GM12878 (cell line): Measurements from ENCODE around the gene RAB3IL1. TPM values are rescaled to one million over a fixed set of nuclear protein-coding genes. Genes with fewer than 3 reads are reported as not detected.

Experiments
- ATAC-seq: fragments of 200-7000 bp; cut with Tn5 transposase; 3 replicates; pipeline ENCODE4 v1.9.1; 2020; ENCODE audit warnings: mild to moderate bottlenecking, moderate library complexity
- BruUV-seq: library from RNA; stranded (reverse); fragments of 400-500 nt; replicated peaks from 2 replicates; lab custom pipeline; 2021; lab: Mats Ljungman, UMichigan
- CTCF ChIA-PET: fragments of 300-600 bp; sonication (Branson Sonifier 250); formaldehyde crosslinking; extraction: SDS; loops from one replicate; lab custom pipeline; 2021; ENCODE audit warnings: inconsistent platforms; lab: Yijun Ruan, JAX
- POLR2A ChIA-PET: fragments of 350-600 bp; formaldehyde crosslinking; extraction: SDS; loops from one replicate; lab custom pipeline; 2021; ENCODE audit warnings: inconsistent platforms; lab: Charles Lee
- RAD21 ChIA-PET: fragments of 300-600 bp; sonication (Branson Sonifier 250); formaldehyde crosslinking; loops from one replicate; lab custom pipeline; 2023; ENCODE audit warnings: antibody characterized with exemption; ENCODE audit not compliant: unreplicated experiment; lab: Charles Lee
- SMC1A ChIA-PET: fragments of 300-600 bp; sonication (Branson Sonifier 250); formaldehyde crosslinking; loops from one replicate; lab custom pipeline; 2023; ENCODE audit not compliant: unreplicated experiment, uncharacterized antibody; lab: Charles Lee
- DNase-seq: peaks from one replicate; pipeline ENCODE4 v3.0.0-alpha.2; 2011; ENCODE audit warnings: low read depth, low spot score
- FAIRE-seq: peaks from 3 replicates; lab custom pipeline; 2011; peaks lifted over from hg19 to GRCh38; lab: Jason Lieb, UNC
- H2AFZ ChIP-seq: 2 replicates; pipeline ENCODE4 v1.6.0; 2011; ENCODE audit warnings: low read depth, low read length, control low read depth; ENCODE audit not compliant: control insufficient read depth
- H3K27ac ChIP-seq: 2 replicates; pipeline ENCODE4 v1.5.1; 2011; ENCODE audit warnings: control low read depth; ENCODE audit not compliant: control insufficient read depth, insufficient read depth
- H3K27me3 ChIP-seq, 2 experiments: replicated peaks in 1 of 2; 2 replicates each; pipeline versions ENCODE4 v1.6.0 to v1.6.1; 2011; ENCODE audit warnings: low read length in 1 of 2; ENCODE audit not compliant: control insufficient read depth in 2 of 2, insufficient read depth in 2 of 2
- H3K36me3 ChIP-seq, 2 experiments: 2 replicates each; pipeline ENCODE4 v1.5.1; 2011; ENCODE audit warnings: low read length in 1 of 2; ENCODE audit not compliant: control insufficient read depth in 2 of 2, insufficient read depth in 2 of 2
- H3K4me1 ChIP-seq: 2 replicates; pipeline ENCODE4 v1.6.1; 2011; ENCODE audit warnings: mild to moderate bottlenecking, low read length, moderate library complexity, mixed read lengths; ENCODE audit not compliant: control insufficient read depth, insufficient read depth
- H3K4me2 ChIP-seq: 2 replicates; pipeline ENCODE4 v1.6.0; 2011; ENCODE audit warnings: control low read depth; ENCODE audit not compliant: control insufficient read depth, insufficient read depth
- H3K4me3 ChIP-seq: fragments of 200-600 bp; sonication (generic); 2 replicates; pipeline ENCODE4 v1.5.1; 2016
- H3K79me2 ChIP-seq: 2 replicates; pipeline ENCODE4 v1.6.0; 2011; ENCODE audit warnings: low read length; ENCODE audit not compliant: control insufficient read depth, insufficient read depth
- H3K9ac ChIP-seq: 2 replicates; pipeline ENCODE4 v1.8.0; 2011; ENCODE audit warnings: low read length, control low read depth, mixed read lengths; ENCODE audit not compliant: control insufficient read depth, insufficient read depth
- H3K9me3 ChIP-seq: replicated peaks from 3 replicates; pipeline ENCODE4 v1.5.1; 2011; ENCODE audit warnings: mild to moderate bottlenecking, low read length; ENCODE audit not compliant: control insufficient read depth, insufficient read depth
- H4K20me1 ChIP-seq: 2 replicates; pipeline ENCODE4 v1.6.0; 2011; ENCODE audit not compliant: control insufficient read depth, insufficient read depth
- EP300 ChIP-seq, 2 experiments: fragments of 150-350 bp in 1 of 2; IDR thresholded peaks; 2 replicates each; pipeline ENCODE4 v1.6.1; 2011 to 2012; ENCODE audit warnings: low read depth in 2 of 2, low read length in 2 of 2, borderline replicate concordance in 1 of 2, improper control_type of control experiment in 1 of 2, inconsistent platforms in 1 of 2; ENCODE audit not compliant: control insufficient read depth in 1 of 2
- IKZF1 ChIP-seq: fragments of 450-650 bp; conservative IDR thresholded peaks from 2 replicates; pipeline ENCODE4 v1.6.1; 2017; ENCODE audit warnings: antibody characterized with exemption, mild to moderate bottlenecking
- MEF2B ChIP-seq: fragments of 450-650 bp; IDR thresholded peaks from 2 replicates; pipeline ENCODE4 v1.6.1; 2018; ENCODE audit warnings: mild to moderate bottlenecking, moderate library complexity; ENCODE audit not compliant: partially characterized antibody, poor library complexity, severe bottlenecking
- MTA3 ChIP-seq: IDR thresholded peaks from 2 replicates; pipeline ENCODE4 v1.6.1; 2012; ENCODE audit warnings: low read length, inconsistent platforms, borderline replicate concordance
- WGBS: methylation state at CpG from one replicate; pipeline ENCODE4 v1.1.6; 2016; ENCODE audit warnings: low lambda C conversion rate; ENCODE audit not compliant: insufficient replicate concordance, insufficient coverage; ENCODE audit errors: missing lambda C conversion rate; 5-methylcytosine and 5-hydroxymethylcytosine counted together
- in situ Hi-C: fragments of 300-500 bp; cut with MboI; formaldehyde crosslinking; loops from 9 replicates; pipeline ENCODE4 v1.14.3; 2018; ENCODE audit warnings: mixed read lengths
- intact Hi-C: fragments of 100-400 bp; cut with micrococcal nuclease; formaldehyde crosslinking; loops from one replicate; pipeline ENCODE4 v1.14.2; 2022; ENCODE audit not compliant: unreplicated experiment
- polyA plus RNA-seq, 11 experiments: library from polyadenylated mRNA; depleted of rRNA in 4 of 11; unstranded in 6 of 11; stranded (reverse) in 5 of 11; fragments of >200 nt; fragmentation: Nextera tagmentation in 4 of 11; fragmentation: Illumina TruSeq in 1 of 11; extraction: Ambion mirVana in 4 of 11; extraction: Trizol in 1 of 11; gene quantifications; 1 replicate in 1 of 11; 2 replicates in 10 of 11; pipeline versions ENCODE4 v1.2.1 to v1.2.3, GENCODE V29; 2011 to 2016; ENCODE audit warnings: inconsistent platforms in 2 of 11, missing spikeins in 2 of 11, low read depth in 1 of 11
- total RNA-seq, 4 experiments: library from RNA; depleted of rRNA in 3 of 4; stranded (reverse); fragments of >200 nt in 3 of 4; fragmentation: Illumina TruSeq in 1 of 4; extraction: Trizol in 1 of 4; gene quantifications; 2 replicates each; pipeline versions ENCODE4 v1.2.1 to v1.2.3, GENCODE V29; 2013 to 2021
- TF ChIP-seq, protein P1 (sequence below): fragments of 450-650 bp; formaldehyde crosslinking; IDR thresholded peaks from 2 replicates; pipeline ENCODE4 v1.4.0; 2022; ENCODE audit warnings: mild to moderate bottlenecking, moderate library complexity
- TF ChIP-seq, protein P2 (sequence below): IDR thresholded peaks from 2 replicates; pipeline ENCODE4 v1.6.1; 2012; ENCODE audit warnings: low read length, inconsistent platforms
- TF ChIP-seq, protein P3 (sequence below): fragments of 150-350 bp; IDR thresholded peaks from 2 replicates; pipeline ENCODE4 v1.6.1; 2014; ENCODE audit warnings: mild to moderate bottlenecking, low read depth, low read length
- TF ChIP-seq, protein P4 (sequence below): fragments of 450-650 bp; IDR thresholded peaks from 2 replicates; pipeline ENCODE4 v1.6.1; 2018; ENCODE audit warnings: mild to moderate bottlenecking, low read depth, moderate library complexity; ENCODE audit not compliant: partially characterized antibody

RAB3IL1 gene
- total and polyA plus RNA-seq, 10 of the 15 experiments (the other 5 are each of a cell fraction or from before 2014, with no cell fraction given) = 0.04 TPM; not detected in 9

DNA sequence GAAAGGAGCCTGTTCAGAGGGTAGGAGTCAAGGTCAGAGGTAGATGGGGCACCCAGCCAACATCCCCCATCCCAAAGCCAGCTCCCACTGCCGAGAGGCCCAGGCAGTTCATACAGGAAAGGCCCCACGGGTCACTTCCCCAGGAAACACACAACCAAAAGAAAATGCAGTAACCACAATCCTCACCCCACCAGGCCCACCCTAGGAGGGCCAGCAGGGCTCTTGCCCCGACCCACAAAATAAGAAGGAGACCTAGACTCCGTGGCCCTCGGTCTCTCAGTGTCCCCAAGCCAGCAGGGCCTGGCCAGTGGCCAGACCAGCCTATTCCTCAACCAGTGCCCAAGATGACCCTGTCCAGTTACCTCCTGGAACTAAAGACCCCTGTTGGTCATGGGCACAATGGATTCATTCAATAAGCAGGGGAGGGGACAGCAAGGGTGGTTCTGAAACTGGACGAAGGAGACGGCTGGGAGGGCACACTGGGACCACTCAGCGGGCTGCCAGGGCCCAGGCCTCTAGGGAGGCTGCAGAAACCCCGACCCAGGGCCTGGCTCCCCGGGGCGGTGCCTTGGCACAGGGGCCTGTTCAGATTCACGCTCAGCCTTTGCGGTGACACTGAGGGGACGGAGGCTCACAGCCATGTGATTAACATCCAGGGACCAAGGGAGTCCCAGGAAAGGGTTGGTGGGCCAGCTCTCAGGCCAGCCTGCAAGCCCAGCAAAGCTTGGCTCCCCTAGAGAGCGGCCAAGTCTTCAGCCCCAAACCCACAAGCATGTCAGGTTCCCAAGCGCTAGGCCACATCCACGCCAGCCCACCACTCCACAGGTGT is 5.5 kb downstream of the RAB3IL1 start:
- Histone ChIP-seq H3K27ac (no peak overlapping the region), H3K9ac (no peak overlapping the region), H3K9me3 (no peaks in the 10 kb centered on the region), H3K36me3 (no peaks in the 10 kb centered on the region), H3K4me2 (no peak overlapping the region), H4K20me1 (no peaks in the 10 kb centered on the region), H3K79me2 (no peaks in the 10 kb centered on the region), H3K4me3 (no peak overlapping the region), H3K27me3 (peaks cover 3 to 4% of the 10 kb centered on the region in 2 experiments; a peak in 3 of 4 replicates), H2AFZ (no peak overlapping the region), H3K4me1 (no peaks in the 10 kb centered on the region)
- intact Hi-C loops = no loop called here
- RAD21 ChIA-PET = no interaction called here
- TF ChIP-seq, protein P1, sequence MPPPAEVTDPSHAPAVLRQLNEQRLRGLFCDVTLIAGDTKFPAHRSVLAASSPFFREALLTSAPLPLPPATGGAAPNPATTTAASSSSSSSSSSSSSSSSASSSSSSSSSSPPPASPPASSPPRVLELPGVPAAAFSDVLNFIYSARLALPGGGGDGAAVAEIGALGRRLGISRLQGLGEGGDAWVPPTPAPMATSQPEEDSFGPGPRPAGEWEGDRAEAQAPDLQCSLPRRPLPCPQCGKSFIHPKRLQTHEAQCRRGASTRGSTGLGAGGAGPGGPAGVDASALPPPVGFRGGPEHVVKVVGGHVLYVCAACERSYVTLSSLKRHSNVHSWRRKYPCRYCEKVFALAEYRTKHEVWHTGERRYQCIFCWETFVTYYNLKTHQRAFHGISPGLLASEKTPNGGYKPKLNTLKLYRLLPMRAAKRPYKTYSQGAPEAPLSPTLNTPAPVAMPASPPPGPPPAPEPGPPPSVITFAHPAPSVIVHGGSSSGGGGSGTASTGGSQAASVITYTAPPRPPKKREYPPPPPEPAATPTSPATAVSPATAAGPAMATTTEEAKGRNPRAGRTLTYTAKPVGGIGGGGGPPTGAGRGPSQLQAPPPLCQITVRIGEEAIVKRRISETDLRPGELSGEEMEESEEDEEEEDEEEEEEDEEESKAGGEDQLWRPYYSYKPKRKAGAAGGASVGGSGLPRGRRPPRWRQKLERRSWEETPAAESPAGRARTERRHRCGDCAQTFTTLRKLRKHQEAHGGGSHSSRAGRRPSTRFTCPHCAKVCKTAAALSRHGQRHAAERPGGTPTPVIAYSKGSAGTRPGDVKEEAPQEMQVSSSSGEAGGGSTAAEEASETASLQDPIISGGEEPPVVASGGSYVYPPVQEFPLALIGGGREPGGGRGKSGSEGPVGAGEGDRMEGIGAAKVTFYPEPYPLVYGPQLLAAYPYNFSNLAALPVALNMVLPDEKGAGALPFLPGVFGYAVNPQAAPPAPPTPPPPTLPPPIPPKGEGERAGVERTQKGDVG (CRISPR knock-in tag) = no peak
- no peak for TF ChIP-seq EP300 (IDR thresholded peaks at IDR 0.05; ENCODE audit: borderline replicate concordance in 1 of 2, control insufficient read depth in 1 of 2, low read depth in 2 of 2, low read length in 2 of 2)
- TF ChIP-seq, protein P2, sequence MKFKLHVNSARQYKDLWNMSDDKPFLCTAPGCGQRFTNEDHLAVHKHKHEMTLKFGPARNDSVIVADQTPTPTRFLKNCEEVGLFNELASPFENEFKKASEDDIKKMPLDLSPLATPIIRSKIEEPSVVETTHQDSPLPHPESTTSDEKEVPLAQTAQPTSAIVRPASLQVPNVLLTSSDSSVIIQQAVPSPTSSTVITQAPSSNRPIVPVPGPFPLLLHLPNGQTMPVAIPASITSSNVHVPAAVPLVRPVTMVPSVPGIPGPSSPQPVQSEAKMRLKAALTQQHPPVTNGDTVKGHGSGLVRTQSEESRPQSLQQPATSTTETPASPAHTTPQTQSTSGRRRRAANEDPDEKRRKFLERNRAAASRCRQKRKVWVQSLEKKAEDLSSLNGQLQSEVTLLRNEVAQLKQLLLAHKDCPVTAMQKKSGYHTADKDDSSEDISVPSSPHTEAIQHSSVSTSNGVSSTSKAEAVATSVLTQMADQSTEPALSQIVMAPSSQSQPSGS = no peak
- TF ChIP-seq IKZF1 = no peak
- TF ChIP-seq, protein P3, sequence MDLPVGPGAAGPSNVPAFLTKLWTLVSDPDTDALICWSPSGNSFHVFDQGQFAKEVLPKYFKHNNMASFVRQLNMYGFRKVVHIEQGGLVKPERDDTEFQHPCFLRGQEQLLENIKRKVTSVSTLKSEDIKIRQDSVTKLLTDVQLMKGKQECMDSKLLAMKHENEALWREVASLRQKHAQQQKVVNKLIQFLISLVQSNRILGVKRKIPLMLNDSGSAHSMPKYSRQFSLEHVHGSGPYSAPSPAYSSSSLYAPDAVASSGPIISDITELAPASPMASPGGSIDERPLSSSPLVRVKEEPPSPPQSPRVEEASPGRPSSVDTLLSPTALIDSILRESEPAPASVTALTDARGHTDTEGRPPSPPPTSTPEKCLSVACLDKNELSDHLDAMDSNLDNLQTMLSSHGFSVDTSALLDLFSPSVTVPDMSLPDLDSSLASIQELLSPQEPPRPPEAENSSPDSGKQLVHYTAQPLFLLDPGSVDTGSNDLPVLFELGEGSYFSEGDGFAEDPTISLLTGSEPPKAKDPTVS = no peak
- TF ChIP-seq MTA3 = no peak
- TF ChIP-seq, protein P4, sequence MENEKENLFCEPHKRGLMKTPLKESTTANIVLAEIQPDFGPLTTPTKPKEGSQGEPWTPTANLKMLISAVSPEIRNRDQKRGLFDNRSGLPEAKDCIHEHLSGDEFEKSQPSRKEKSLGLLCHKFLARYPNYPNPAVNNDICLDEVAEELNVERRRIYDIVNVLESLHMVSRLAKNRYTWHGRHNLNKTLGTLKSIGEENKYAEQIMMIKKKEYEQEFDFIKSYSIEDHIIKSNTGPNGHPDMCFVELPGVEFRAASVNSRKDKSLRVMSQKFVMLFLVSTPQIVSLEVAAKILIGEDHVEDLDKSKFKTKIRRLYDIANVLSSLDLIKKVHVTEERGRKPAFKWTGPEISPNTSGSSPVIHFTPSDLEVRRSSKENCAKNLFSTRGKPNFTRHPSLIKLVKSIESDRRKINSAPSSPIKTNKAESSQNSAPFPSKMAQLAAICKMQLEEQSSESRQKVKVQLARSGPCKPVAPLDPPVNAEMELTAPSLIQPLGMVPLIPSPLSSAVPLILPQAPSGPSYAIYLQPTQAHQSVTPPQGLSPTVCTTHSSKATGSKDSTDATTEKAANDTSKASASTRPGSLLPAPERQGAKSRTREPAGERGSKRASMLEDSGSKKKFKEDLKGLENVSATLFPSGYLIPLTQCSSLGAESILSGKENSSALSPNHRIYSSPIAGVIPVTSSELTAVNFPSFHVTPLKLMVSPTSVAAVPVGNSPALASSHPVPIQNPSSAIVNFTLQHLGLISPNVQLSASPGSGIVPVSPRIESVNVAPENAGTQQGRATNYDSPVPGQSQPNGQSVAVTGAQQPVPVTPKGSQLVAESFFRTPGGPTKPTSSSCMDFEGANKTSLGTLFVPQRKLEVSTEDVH = no peak
- TF ChIP-seq MEF2B = no peak
- ATAC-seq (no peak), FAIRE-seq (no peak), DNase-seq (no peak)
- POLR2A ChIA-PET = no interaction called here
- BruUV-seq = no TSS peak
- SMC1A ChIA-PET = no interaction called here
- CTCF ChIA-PET = interaction anchor here (1.9 kb wide), 1 partner anchor 170 kb away, joined by 12 read pairs; no protein-coding TSS in a partner anchor
- in situ Hi-C loops = no loop called here
- WGBS = 28% methylated on average over 17 of the region's 17 CpGs
